Head of caudate nucleus (tissue), 42 donors: ENCODE measurements around the gene TPCN1.

ENCODE experiments used
- DNase-seq, 42 donors: peaks; one replicate each; pipeline versions ENCODE4 v3.0.0 to v3.0.0-alpha.2; 2020 to 2021; ENCODE audit warnings: mixed read lengths in 7 of 42
- intact Hi-C: fragments of 100-400 bp; cut with DNase I; formaldehyde crosslinking; loops from one replicate; pipeline ENCODE4 v1.15.0; 2022

Gene TPCN1

DNA sequence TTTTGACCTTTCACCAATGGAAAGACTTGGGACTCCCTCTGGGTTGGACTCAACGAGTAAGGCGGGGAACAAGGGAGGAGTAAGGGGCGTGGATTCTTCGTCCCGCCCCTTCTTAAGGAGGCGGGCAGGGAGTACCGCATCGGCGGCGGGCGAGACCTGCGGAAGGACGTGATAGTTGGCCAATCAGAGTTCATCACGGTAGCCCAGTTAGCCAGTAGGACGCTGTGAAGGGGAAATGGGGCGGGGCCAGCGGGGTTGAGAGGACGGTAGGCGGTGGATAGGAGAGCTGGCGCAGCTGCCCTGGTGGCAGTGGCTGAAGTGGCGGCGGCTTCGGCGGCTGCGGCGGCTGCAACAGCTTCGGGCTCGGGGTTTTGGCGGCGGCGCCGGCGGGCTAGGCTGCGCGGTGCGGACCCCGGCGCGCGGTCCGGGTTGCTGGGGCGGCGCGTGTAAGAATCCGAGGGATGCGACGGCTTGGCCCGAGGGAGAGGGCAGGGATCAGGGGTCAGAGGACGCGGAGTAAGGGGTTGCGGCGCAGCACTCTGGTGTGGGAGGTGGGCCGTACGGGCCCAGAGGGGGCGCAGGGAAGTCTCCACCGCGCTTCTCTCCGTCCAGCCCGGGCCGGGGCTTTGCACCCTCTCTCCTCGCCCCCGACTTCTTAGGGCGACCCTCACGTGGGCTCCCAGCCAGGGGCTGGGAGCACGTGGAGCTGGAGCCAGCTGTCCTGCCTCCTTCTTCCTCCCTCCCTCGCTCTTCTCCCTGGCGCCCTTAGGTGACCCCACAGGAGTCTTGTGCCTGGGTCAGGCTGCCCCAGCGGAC is at the start of gene TPCN1:
Gene TPCN1, plus strand, starts transcription at position 284 of the 816 bp plus-strand sequence. CDS start 5,389 bp downstream, outside the sequence.
- DNase-seq = peak; percentile 96 to 100 (median 99)
- intact Hi-C loops = loop anchor here (5.0 kb wide), 1 partner anchor 36 kb away; no protein-coding TSS in a partner anchor

DNA sequence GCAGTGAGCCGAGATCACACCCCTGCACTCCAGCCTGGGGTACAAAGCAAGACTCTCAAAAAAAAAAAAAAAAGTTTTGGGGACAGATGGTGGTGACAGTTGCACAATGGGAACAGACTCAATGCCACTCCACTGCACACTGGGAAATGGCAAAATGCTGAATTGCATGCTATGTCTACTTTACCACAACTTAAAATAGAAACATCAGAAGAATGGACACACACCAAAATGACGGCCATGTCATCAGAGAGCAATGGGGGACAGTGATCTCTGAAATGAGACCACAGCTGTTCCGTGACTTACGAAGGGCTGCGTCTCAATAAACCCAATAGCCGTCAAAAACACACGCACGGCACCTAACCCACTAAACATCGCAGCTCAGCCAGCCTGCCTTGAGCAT is 49.7 kb upstream of the TPCN1 start:
- intact Hi-C loops = loop anchor here (5.0 kb wide), 1 partner anchor 124 kb away; no protein-coding TSS in a partner anchor
- no peak for DNase-seq

DNA sequence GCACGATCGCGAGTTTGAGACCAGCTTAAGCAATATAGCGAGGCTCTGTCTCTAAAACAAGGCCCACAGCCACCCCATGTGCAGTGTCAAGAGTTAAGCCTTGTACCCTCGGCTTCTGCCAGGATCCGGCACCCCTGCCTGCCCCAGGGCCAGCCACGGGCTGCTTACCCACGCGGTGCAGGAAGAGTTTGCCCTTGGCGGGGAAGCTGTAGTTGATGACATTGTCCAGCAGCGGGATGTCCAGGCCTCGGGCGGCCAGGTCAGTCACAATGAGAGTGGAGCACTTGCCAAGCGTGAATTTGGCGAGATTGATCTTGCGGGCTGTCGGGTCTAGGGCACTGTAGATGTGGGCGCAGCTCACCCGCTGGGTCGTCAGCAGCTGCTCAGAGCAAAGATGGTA is 49.1 kb upstream of the TPCN1 start:
- intact Hi-C loops = loop anchor here (5.0 kb wide), 1 partner anchor 125 kb away; no protein-coding TSS in a partner anchor
- no peak for DNase-seq

DNA sequence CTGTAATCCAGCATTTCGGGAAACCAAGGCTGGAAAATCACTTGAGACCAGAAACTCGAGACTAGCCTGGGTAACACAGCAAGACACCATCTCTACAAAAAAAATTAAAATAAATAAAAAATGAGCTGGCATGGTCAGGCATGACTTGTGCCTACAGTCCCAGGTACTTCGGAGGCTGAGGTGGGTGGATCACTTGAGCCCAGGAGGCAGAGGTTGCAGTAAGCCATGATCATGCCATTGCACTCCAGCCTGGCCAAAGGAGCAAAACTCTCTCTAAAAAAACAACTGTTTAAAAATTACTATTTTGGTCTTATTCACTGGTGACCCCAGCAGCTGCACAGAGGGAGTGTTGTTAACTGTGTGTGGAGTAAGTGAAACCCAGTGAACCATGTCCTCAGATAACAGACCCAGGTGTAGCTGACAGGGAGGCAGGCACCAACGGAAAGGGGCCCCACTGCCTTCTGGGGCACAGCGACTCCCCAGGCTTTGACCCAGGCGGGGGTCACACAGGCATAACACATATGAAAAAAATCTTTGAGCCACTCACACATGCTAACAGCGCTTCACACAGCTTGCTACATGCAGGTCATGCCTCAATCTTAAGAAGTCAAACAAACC is 48.1 kb upstream of the TPCN1 start:
- intact Hi-C loops = loop anchor here (5.0 kb wide), 1 partner anchor 126 kb away; no protein-coding TSS in a partner anchor
- no peak for DNase-seq

DNA sequence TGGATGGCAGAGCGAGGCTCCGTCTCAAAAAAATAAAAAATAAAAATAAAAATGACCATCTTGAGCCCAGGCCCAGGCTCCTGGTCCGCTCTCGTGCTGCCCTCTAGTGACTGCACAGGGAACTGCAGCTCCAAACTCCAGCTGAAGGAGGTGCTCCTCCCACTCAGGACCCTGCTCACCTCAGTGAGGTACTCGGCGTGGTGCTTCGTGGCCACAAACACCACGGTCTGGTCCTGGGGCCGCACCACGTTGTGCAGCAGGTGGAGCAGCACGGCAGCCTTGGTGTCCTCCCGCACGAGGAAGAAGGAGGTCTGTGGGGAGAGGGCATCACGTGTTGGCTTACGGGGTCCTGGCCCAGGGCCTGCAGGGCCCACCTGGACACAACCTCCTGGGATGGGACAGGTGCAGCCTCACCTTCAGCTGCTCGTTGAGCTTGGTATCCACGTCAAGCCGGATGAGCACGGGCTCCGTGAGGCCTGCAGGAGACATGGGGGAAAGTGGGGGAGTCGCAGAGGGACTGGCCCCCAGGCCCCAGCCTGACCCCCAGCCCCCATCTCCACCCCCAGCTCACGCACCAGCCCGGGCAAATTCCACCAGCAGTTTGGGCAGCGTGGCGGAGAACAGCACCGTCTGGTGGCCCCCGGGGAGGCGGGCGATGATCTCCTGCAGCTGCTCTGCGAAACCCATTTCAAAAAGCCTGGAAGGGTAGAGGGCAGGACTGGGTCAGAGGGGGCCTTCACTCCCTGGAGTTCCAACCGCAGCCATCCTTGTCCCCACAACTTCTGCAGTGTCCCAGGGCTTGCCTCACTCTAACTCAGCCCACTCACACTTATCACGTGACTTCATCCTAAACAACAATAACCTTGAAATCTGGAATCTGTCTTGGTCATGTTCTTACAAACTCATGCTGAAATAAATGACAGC is 46.5 kb upstream of the TPCN1 start:
- peak; percentile 19 to 94 (median 83) for DNase-seq
- intact Hi-C loops = loop anchor here (5.0 kb wide), 1 partner anchor 127 kb away; no protein-coding TSS in a partner anchor

DNA sequence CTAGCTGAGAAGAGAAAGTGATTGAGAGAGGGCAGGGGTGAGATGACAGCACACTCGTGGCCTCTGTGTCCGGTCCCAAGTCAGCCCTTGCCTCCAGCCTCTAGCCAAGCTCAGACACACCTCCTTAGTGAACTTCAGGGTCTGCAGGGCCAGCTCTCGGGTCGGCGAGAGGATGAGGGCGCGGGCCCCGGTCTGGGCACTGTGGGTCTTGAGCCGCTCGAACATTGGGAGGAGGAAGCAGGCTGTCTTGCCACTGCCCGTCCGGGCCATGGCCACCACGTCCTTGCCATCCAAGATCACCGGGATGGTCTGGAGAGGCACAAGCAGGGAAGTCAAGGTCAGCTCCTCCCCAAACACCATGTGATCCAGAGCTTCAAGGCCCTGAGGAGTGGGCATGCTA is 42.2 kb upstream of the TPCN1 start:
- no peak for DNase-seq
- intact Hi-C loops = no loop called here

DNA sequence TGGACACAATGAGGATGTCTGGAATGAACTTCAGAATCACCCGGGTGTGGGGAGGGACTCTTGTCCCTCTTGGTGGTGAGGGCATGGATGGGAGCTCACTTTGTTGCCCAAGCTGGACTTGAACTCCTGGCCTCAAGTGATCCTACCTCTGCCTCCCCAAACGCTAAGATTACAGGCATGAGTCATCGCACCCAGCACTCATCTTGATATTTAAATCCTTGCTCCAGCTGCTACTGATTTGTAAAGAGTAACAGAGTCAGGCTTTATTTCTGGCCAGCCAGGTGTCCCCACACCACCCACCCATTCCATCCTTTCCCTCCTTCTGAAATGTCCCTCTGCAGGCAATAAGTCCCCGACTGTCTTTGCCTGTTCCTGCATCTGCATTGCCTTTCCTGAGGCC is 40.9 kb upstream of the TPCN1 start:
- DNase-seq = no peak
- intact Hi-C loops = no loop called here

DNA sequence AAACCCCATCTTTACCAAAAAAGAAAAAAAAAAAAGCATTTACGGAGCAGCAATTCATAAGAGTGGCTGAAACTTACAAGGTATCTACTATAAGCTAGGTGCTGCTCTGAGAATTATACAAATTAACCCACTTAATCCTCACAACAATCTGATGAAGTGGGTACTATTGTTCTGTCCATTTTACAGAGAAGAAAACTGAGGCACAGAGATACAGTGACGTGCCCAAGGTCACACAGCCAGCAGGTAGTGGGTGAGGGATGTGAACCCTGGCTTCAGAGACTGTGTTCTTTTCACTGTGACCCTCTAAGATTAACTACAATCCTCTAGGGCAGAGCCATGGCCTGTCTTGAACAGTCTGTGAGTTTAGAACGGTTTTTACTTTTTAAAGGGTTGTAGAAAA is 39.3 kb upstream of the TPCN1 start:
- intact Hi-C loops = no loop called here
- no peak for DNase-seq

DNA sequence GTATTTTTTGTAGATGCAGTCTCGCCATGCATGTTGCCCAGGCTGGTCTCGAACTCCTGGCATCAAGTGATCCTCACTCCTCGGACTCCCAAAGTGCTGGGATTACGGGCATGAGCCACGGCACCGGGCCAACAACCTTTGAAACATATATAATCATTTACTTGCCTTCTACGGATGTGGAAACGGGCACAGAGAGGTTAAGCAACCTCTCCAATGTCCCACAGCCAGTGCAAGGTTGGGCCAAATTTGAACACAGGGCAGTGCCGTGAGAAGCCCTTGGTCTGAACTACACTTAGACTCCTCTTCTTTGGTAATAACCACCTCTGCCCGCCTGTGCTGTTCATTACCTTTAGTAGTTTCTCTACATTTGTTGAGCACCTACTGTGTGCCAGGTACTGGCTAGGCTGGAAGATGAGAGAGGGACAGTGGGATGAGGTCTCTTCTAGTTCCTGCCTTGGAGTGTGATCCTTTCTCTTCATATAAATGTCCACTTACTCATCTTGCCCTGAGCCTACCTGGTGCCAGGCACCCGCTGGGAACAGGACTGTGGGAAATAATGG is 38.2 kb upstream of the TPCN1 start:
- intact Hi-C loops = no loop called here
- no peak for DNase-seq

DNA sequence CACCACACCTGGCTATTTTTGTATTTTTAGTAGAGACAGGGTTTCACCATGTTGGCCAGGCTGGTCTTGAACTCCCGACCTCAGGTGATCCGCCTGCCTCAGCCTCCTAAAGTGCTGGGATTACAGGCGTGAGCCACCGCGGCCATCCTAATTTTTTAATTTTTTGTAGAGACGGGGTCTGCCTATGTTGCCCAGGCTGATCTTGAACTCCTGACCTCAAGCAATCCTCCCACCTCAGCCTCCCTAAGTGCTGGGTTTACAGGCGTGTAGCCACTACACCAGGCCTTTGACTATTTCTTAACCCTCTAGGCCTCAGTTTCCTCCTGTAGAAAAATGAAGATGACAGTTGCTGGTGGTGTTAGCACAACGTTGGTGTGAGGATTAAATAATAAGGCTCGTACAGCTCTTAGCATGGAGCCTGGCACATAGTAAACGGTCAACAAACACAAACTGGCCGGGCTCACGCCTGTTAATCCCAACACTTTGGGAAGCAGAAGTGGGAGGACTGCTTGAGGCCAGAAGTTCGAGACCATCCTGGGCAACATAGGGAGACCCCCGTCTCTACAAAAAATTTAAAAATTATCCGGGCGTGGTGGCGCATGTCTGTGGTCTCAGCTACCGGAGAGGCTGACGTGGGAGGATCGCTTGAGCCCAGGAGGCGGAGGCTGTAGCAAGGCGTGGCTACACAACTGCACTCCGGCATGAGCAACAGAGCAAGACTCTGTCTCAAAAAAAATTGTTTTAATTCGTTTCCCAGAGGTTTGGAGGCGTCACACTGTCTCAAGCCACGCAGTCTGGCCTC is 37.0 kb upstream of the TPCN1 start:
- intact Hi-C loops = no loop called here
- peak in 4 of 42 donors; percentile 9 to 33 (median 26) for DNase-seq

DNA sequence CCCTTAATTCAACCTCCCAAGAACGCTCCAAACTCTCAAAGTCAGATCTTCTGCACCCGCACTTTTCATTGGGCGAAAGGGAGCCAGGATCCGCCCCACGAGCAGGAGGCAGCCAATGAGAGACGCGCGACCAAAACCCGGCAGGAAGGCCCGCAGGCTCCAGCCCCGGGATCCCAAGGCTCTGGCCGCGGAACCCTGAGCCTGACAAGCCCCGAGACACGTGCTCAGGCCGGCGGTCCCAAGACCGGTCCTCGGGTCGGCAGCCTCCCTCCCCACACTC is 36.4 kb upstream of the TPCN1 start:
- intact Hi-C loops = no loop called here
- DNase-seq = peak; percentile 76 to 96 (median 88)

DNA sequence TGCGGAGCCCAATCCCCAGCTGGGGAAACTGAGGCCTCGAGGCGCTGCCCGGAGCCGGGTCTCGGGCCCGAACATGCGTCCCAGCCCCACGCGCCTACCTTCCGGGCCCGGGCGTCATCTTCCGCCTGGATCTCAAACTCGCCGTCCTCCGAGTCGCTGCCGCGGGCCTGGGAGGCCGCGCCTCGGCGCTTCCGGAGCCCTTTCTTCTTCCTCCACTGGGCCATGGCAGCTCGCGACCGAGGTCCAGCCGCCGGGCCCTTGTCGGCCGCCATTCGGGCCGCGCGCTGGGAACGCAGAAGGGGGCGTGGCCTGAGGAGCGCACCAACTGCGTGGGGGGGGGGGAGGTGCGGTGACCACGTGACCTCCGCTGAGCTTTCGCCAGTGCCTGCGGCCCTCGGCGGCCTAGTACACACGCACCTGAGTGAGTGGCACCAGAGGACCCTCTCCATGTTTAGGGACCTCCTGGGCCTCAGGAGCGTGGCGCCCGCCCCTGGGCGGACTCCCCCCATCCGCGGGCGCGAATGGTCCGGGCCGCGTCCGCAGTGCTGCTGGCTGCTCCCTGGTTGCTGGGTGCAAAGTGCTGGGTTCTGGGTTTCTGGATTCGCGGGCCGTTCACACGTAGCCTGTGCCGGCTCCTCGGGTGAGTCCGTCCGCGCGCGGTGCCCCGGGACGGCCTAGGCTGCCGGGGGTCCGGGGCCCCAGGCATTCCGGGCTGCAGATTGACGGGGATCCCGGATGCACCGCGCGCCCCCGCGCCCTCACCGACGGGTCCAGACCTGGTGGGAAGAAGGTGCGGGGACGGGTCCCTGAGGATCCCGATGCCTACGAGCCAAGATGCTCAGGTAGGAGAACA is 35.9 kb upstream of the TPCN1 start, which contains the start of the genes DDX54 and RITA1:
Gene DDX54, minus strand, starts transcription at position 299 of the 853 bp plus-strand sequence. Its CDS starts 27 bp downstream, at position 272.
Gene RITA1, plus strand, starts transcription at position 542 of the 853 bp plus-strand sequence. CDS start 1,026 bp downstream, outside the sequence.
- intact Hi-C loops = no loop called here

DNA sequence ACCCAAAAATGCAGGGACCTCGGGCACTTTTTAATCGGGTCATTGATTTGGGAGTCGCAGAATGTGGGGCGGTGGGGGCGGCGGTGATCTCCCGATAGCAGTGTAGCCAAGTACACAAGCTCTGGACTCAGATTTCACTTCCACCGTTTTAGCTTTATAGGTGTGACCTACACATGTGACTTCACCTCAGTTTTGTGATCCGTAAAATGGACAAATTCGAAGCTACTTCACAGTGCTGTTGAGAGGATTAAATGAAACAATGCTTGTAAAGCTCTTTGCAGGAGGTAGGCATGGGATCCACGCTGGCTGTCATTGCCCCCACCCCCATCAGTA is 35.3 kb upstream of the TPCN1 start:
- no peak for DNase-seq
- intact Hi-C loops = no loop called here

More for the DNA sequence above, 35.9 kb upstream of the TPCN1 start, which contains the start of the genes DDX54 and RITA1:
- DNase-seq = peak; percentile 25 to 92 (median 80)

DNA sequence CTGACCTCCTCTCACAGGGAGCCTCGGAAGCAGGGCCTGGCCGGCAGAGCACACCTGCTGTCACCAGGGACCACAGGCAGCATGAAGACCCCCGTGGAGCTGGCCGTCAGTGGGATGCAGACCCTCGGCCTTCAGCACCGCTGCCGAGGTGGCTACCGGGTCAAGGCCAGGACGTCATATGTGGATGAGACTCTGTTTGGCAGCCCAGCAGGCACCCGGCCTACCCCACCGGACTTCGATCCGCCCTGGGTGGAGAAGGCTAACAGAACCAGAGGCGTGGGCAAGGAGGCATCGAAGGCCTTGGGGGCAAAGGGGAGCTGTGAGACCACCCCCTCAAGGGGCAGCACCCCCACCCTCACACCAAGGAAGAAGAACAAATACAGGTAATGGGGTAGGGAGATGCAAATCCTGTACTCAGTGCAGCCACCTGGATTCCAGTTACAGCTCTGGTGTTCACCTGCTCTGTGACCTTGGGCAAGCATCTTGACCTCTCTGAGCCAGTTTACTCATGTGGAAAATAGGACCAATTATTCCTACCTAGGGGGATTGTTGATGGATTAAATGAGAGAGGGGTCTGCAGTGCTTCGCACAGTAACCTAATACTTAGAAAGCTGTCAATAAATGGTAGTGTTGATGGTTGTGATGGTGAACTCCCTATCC is 34.5 kb upstream of the TPCN1 start:
- intact Hi-C loops = no loop called here
- no peak for DNase-seq

DNA sequence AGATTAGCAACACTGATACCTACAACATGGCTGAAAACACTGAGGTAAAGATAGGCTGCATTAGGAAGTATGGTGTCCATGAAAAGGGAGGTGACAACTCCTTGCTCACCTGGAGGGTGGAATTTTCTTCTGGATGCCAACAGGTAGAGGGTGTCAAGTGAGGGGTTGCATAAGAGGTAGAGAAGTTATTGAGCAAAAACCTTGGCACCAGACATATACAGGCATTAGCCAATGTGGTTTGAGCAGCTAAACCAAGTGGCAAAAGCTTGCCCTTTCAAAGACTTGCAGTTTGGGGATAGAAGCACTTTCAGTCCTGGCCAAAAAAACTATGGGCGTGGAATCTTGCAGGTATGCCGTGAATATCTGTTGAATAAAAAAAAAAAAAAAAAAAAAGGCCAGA is 31.9 kb upstream of the TPCN1 start:
- intact Hi-C loops = no loop called here
- no peak for DNase-seq

DNA sequence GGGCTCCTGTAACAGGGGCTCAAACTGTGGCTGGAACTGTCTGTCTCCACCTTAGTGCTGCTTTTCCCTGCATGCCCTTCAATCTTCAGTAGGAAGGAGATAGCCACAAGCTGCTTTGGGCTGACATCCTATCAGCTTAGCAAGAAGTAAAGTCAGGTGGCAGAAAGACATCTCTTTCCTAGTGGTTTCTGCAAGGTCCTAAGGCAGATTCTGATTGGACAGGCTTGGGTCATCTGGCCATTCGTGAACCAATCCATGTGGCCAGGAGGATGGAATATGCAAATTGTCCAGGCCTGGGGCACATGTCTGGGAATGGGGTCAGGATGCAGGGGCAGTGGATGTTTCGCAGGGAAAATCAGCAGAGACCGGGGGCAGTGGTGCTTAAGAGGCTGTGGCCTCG is 30.5 kb upstream of the TPCN1 start:
- intact Hi-C loops = loop anchor here (10.0 kb wide), 2 partner anchors 164 to 234 kb away; partner anchors contain the start of genes PLBD2 and SDSL
- DNase-seq = peak in 3 of 42 donors; percentile 23 to 43 (median 31)
